Ovary (tissue), 3 donors: ENCODE measurements around the gene HBQ1.

Experiments
- CTCF ChIP-seq, 3 donors: fragments of 450-650 bp in 2 of 3; fragments of 200-600 bp in 1 of 3; IDR thresholded peaks; one replicate each; pipeline versions ENCODE4 v1.5.1 to v1.8.0; 2016 to 2022; ENCODE audit warnings: antibody characterized with exemption in 3 of 3, mild to moderate bottlenecking in 1 of 3
- EP300 ChIP-seq: sonication (generic); formaldehyde crosslinking; IDR thresholded peaks from one replicate; pipeline ENCODE4 v1.6.1; 2017; ENCODE audit warnings: antibody characterized with exemption
- POLR2A ChIP-seq: fragments of 450-650 bp; IDR thresholded peaks from one replicate; pipeline ENCODE4 v1.6.1; 2017; ENCODE audit warnings: antibody characterized with exemption, mild to moderate bottlenecking, moderate library complexity
- donor health status: DM: no; HTN: no; CAD: no.

DNA sequence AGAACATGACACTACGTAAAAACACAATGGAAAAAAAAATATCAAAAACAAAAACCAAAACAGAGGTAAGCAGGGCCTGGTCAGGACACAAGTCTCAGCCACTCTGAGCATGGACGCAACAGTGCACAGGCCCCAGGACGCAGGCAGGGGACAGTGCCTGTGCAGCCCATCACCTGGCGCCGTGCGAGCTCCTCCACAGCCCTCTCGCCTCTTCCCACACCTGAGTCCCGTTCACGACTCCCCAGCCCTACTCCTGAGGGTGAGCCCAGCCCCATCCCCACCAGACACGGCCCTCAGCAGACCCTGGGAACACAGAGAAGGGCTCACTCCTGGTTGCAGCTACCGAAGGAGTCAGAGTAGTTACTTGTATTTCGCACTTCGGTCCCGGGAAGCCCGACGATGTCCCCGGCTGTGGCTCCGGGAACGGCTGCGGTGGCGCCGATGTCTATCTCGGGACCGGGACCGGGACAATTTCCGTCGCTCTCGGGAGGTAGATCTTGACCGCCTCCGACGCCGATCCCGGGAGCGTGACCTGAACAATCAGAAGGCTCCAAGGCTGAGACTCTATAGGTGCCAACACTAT lies 9.4 kb downstream of the HBQ1 start:
- TF ChIP-seq POLR2A (no peak), CTCF (IDR thresholded peaks at IDR 0.05) (no peak), EP300 (no peak)
